Muscle of back (tissue), 11 donors: ENCODE measurements around the gene MVK. TPM values are rescaled to one million over a fixed set of nuclear protein-coding genes. Genes with fewer than 3 reads are reported as not detected.
"Not testable (repeated sequence)": the region's sequence is repeated elsewhere in the genome, so short reads cannot be mapped to it uniquely, and the experiment has no call there.

Experiments
- DNase-seq, 3 donors: peaks; one replicate each; pipeline versions ENCODE4 v3.0.0 to v3.0.0-alpha.2; 2013
- polyA plus RNA-seq, 10 donors: library from polyadenylated mRNA; unstranded; fragments of 120-200 nt; gene quantifications; one replicate each; pipeline ENCODE4 v1.2.1, GENCODE V29; 2013; ENCODE audit not compliant: insufficient read length in 10 of 10

MVK gene
- polyA plus RNA-seq, 10 donors, result 11.3 to 18.0 (median 16.0) TPM

GRCh38 chr12:109589240-109589590 is 15.6 kb downstream of the MVK start:
- DNase-seq, result no peak

GRCh38 chr12:109589691-109590245 is 16.2 kb downstream of the MVK start:
- no peak for DNase-seq

GRCh38 chr12:109590566-109590965 is 17.0 kb downstream of the MVK start:
- DNase-seq, result no peak

GRCh38 chr12:109591041-109591440 is 17.4 kb downstream of the MVK start:
- DNase-seq, result no peak

- no peak for DNase-seq
Observed at GRCh38 chr12:109592195-109592904, 18.8 kb downstream of the MVK start.

- peak in 1 of 3 donors; percentile 44 for DNase-seq
Observed at GRCh38 chr12:109592905-109593272, 19.3 kb downstream of the MVK start.

GRCh38 chr12:109594556-109595317 is 21.1 kb downstream of the MVK start:
- DNase-seq, result no peak

GRCh38 chr12:109595321-109595902 is 21.8 kb downstream of the MVK start:
- no peak for DNase-seq

- no peak for DNase-seq
Observed at GRCh38 chr12:109596418-109597244, 23.0 kb downstream of the MVK start.

- no peak for DNase-seq
Observed at GRCh38 chr12:109597414-109597794, 23.8 kb downstream of the MVK start.

GRCh38 chr12:109597795-109598427 is 24.3 kb downstream of the MVK start:
- peak; percentile 79 to 92 (median 88) for DNase-seq

GRCh38 chr12:109598428-109598854 is 24.8 kb downstream of the MVK start:
- DNase-seq, result no peak

- DNase-seq, result no peak
Observed at GRCh38 chr12:109599087-109599486, 25.5 kb downstream of the MVK start.

- no peak for DNase-seq
Observed at GRCh38 chr12:109600481-109600880, 26.9 kb downstream of the MVK start.

- no peak for DNase-seq
Observed at GRCh38 chr12:109600995-109601394, 27.4 kb downstream of the MVK start.

- DNase-seq, result no peak
Observed at GRCh38 chr12:109601557-109601956, 28.0 kb downstream of the MVK start.

GRCh38 chr12:109602132-109602531 is 28.5 kb downstream of the MVK start:
- DNase-seq, result not testable (repeated sequence)

GRCh38 chr12:109604132-109604585 is 30.6 kb downstream of the MVK start:
- DNase-seq, result no peak

- DNase-seq, result peak in 1 of 3 donors; percentile 39
Observed at GRCh38 chr12:109605016-109605415, 31.4 kb downstream of the MVK start.

GRCh38 chr12:109605599-109606228 is 32.1 kb downstream of the MVK start:
- no peak for DNase-seq
